ENCODE measurements around the gene KCTD17. TPM values are rescaled to one million over a fixed set of nuclear protein-coding genes. Genes with fewer than 3 reads are reported as not detected.

The KCTD17 gene
- total and polyA plus RNA-seq, 4 donors = 2.0 to 5.2 (median 3.7) TPM

DNA sequence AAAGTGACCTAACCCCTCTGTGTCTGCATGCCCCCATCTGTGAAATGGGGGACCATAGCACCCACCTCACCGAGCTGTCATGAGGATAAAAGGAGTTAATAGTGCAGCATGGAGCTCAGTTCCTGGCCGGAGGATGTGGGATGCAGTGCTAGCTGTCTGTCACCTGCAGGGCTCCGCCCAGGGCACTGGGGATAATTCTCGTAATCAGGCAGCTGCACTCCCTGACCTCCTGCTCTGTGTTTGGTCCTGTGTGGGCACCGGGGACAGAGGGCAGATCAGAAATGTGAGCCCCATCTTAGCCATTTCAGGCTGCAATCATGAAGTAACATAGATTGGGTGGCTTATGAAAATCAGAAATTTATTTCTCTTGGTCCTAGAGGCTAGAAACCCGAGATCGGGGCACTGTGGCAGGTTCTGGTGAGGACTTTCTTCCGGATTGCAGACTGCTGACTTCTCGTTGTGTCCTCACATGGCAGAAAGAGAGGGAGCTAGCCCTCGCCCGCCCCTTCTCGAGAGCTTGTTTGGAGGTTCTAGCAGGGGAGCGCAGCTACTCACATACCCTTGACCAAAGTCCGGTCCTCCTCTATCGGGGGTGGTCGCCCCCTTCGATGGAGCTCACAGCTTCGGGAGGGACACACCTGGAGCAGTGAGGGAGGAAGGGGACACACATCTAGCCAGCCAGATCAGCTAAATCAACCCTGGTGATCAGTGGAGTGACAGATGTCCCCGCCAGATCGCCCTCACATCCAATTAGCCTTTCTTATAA is 3.2 kb downstream of the KCTD17 start:
- H3K9me3 ChIP-seq (ENCODE audit: control insufficient read depth in 4 of 4, low read length in 3 of 4) = no peaks in the 10 kb centered on the region
- no peak overlapping the region for H3K4me3 ChIP-seq (ENCODE audit: low read depth in 1 of 3, low read length in 3 of 3)
- H3K27ac ChIP-seq (ENCODE audit: low read depth in 1 of 2, low read length in 2 of 2) = no peak overlapping the region
- H3K4me1 ChIP-seq (ENCODE audit: control insufficient read depth in 4 of 4, insufficient read depth in 4 of 4, low read length in 3 of 4) = peaks cover 0 to 9% (median 2%) of the 10 kb centered on the region in 4 donors
- H3K27me3 ChIP-seq (ENCODE audit: control insufficient read depth in 4 of 4, insufficient read depth in 4 of 4, low read length in 3 of 4) = no peaks in the 10 kb centered on the region
- TF ChIP-seq JUND (IDR thresholded peaks at IDR 0.05) (no peak), RXRA (IDR thresholded peaks at IDR 0.05) (peak; percentile 59 to 60), SP1 (IDR thresholded peaks at IDR 0.05) (peak; percentile 44), FOXA2 (IDR thresholded peaks at IDR 0.05) (no peak), HNF4A (conservative IDR thresholded peaks at IDR 0.05) (peak; percentile 74 to 82)
- DNase-seq (ENCODE audit: low spot score) = no peak
- 79% methylated on average over 20 of the region's 20 CpGs for WGBS
- H3K9ac ChIP-seq (ENCODE audit: low read depth in 1 of 2, low read length in 2 of 2) = no peak overlapping the region
- H3K36me3 ChIP-seq (ENCODE audit: control insufficient read depth in 4 of 4, insufficient read depth in 3 of 4, low read depth in 1 of 4, low read length in 3 of 4) = no peaks in the 10 kb centered on the region

DNA sequence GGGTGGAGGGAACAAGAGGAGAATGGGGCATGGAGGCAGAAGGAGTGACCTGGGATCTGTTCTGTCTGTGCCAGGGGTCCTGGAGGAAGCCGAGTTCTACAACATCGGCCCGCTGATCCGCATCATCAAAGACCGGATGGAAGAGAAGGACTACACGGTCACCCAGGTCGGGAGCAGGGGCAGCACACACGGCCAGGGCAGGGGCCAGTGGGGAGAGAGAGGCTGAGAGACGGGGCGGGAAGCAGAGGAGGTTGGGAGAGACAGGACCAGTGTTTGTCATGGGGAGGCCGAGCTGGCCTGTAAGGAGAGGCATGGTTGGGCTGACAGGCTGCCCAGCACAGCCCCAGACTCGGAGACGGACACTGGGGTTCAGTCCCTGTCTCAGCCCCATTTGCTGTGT is 4.7 kb downstream of the KCTD17 start:
- Histone ChIP-seq H3K27ac (ENCODE audit: low read depth in 1 of 2, low read length in 2 of 2) (no peak overlapping the region), H3K4me3 (ENCODE audit: low read depth in 1 of 3, low read length in 3 of 3) (no peak overlapping the region), H3K36me3 (ENCODE audit: control insufficient read depth in 4 of 4, insufficient read depth in 3 of 4, low read depth in 1 of 4, low read length in 3 of 4) (no peaks in the 10 kb centered on the region), H3K4me1 (ENCODE audit: control insufficient read depth in 4 of 4, insufficient read depth in 4 of 4, low read length in 3 of 4) (peaks cover 0 to 9% (median 2%) of the 10 kb centered on the region in 4 donors), H3K9ac (ENCODE audit: low read depth in 1 of 2, low read length in 2 of 2) (no peak overlapping the region), H3K9me3 (ENCODE audit: control insufficient read depth in 4 of 4, low read length in 3 of 4) (no peaks in the 10 kb centered on the region), H3K27me3 (ENCODE audit: control insufficient read depth in 4 of 4, insufficient read depth in 4 of 4, low read length in 3 of 4) (no peaks in the 10 kb centered on the region)
- no peak for TF ChIP-seq RAD21 (IDR thresholded peaks at IDR 0.05)
- TF ChIP-seq HNF4A (conservative IDR thresholded peaks at IDR 0.05) = no peak
- 96% methylated on average over 13 of the region's 13 CpGs for WGBS
- no peak for DNase-seq (ENCODE audit: low spot score)

DNA sequence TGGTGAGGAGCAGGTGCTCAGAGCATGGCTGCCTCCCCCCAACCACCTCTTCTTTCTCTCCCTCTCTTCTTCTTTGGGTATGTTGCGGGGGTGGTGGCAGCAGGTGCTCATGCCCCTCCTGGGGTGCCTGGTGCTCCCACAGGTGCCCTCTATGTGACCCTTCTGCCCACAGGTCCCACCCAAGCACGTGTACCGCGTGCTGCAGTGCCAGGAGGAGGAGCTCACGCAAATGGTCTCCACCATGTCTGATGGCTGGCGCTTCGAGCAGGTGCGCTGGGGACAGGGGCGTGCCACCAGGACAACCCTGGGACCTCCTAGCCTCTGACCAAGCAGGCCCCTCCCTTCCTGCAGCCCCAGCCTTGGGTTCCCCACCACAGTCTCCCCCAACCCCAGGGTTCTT is 5.7 kb downstream of the KCTD17 start:
- no peak overlapping the region for H3K4me3 ChIP-seq (ENCODE audit: low read depth in 1 of 3, low read length in 3 of 3)
- TF ChIP-seq GABPA (IDR thresholded peaks at IDR 0.05 in 1 of 2, conservative IDR thresholded peaks at IDR 0.05 in 1 of 2) (no peak), EGR1 (IDR thresholded peaks at IDR 0.05; ENCODE audit: low read depth in 2 of 2) (no peak), JUND (IDR thresholded peaks at IDR 0.05) (no peak), FOXA2 (IDR thresholded peaks at IDR 0.05) (no peak), RXRA (IDR thresholded peaks at IDR 0.05) (no peak), HNF4G (IDR thresholded peaks at IDR 0.05) (no peak), SP1 (IDR thresholded peaks at IDR 0.05) (no peak), ATF3 (IDR thresholded peaks at IDR 0.05) (no peak), TAF1 (conservative IDR thresholded peaks at IDR 0.05) (no peak), RAD21 (IDR thresholded peaks at IDR 0.05) (no peak), NR2F2 (IDR thresholded peaks at IDR 0.05) (no peak), MAX (IDR thresholded peaks at IDR 0.05) (no peak), HNF4A (conservative IDR thresholded peaks at IDR 0.05) (no peak), YY1 (IDR thresholded peaks at IDR 0.05) (no peak), FOXA1 (IDR thresholded peaks at IDR 0.05) (no peak)
- TF ChIP-seq, protein P1, sequence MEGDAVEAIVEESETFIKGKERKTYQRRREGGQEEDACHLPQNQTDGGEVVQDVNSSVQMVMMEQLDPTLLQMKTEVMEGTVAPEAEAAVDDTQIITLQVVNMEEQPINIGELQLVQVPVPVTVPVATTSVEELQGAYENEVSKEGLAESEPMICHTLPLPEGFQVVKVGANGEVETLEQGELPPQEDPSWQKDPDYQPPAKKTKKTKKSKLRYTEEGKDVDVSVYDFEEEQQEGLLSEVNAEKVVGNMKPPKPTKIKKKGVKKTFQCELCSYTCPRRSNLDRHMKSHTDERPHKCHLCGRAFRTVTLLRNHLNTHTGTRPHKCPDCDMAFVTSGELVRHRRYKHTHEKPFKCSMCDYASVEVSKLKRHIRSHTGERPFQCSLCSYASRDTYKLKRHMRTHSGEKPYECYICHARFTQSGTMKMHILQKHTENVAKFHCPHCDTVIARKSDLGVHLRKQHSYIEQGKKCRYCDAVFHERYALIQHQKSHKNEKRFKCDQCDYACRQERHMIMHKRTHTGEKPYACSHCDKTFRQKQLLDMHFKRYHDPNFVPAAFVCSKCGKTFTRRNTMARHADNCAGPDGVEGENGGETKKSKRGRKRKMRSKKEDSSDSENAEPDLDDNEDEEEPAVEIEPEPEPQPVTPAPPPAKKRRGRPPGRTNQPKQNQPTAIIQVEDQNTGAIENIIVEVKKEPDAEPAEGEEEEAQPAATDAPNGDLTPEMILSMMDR (IDR thresholded peaks at IDR 0.05; ENCODE audit: low read depth, low read length, missing input control) = no peak
- TF ChIP-seq, protein P2, sequence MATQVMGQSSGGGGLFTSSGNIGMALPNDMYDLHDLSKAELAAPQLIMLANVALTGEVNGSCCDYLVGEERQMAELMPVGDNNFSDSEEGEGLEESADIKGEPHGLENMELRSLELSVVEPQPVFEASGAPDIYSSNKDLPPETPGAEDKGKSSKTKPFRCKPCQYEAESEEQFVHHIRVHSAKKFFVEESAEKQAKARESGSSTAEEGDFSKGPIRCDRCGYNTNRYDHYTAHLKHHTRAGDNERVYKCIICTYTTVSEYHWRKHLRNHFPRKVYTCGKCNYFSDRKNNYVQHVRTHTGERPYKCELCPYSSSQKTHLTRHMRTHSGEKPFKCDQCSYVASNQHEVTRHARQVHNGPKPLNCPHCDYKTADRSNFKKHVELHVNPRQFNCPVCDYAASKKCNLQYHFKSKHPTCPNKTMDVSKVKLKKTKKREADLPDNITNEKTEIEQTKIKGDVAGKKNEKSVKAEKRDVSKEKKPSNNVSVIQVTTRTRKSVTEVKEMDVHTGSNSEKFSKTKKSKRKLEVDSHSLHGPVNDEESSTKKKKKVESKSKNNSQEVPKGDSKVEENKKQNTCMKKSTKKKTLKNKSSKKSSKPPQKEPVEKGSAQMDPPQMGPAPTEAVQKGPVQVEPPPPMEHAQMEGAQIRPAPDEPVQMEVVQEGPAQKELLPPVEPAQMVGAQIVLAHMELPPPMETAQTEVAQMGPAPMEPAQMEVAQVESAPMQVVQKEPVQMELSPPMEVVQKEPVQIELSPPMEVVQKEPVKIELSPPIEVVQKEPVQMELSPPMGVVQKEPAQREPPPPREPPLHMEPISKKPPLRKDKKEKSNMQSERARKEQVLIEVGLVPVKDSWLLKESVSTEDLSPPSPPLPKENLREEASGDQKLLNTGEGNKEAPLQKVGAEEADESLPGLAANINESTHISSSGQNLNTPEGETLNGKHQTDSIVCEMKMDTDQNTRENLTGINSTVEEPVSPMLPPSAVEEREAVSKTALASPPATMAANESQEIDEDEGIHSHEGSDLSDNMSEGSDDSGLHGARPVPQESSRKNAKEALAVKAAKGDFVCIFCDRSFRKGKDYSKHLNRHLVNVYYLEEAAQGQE (IDR thresholded peaks at IDR 0.05) = no peak
- TF ChIP-seq, protein P3, sequence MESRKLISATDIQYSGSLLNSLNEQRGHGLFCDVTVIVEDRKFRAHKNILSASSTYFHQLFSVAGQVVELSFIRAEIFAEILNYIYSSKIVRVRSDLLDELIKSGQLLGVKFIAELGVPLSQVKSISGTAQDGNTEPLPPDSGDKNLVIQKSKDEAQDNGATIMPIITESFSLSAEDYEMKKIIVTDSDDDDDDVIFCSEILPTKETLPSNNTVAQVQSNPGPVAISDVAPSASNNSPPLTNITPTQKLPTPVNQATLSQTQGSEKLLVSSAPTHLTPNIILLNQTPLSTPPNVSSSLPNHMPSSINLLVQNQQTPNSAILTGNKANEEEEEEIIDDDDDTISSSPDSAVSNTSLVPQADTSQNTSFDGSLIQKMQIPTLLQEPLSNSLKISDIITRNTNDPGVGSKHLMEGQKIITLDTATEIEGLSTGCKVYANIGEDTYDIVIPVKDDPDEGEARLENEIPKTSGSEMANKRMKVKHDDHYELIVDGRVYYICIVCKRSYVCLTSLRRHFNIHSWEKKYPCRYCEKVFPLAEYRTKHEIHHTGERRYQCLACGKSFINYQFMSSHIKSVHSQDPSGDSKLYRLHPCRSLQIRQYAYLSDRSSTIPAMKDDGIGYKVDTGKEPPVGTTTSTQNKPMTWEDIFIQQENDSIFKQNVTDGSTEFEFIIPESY (IDR thresholded peaks at IDR 0.05) = no peak
- H3K36me3 ChIP-seq (ENCODE audit: control insufficient read depth in 4 of 4, insufficient read depth in 3 of 4, low read depth in 1 of 4, low read length in 3 of 4) = no peaks in the 10 kb centered on the region
- H3K27ac ChIP-seq (ENCODE audit: low read depth in 1 of 2, low read length in 2 of 2) = no peak overlapping the region
- peaks cover 0 to 2% (median 0%) of the 10 kb centered on the region in 4 donors for H3K4me1 ChIP-seq (ENCODE audit: control insufficient read depth in 4 of 4, insufficient read depth in 4 of 4, low read length in 3 of 4)
- H3K9me3 ChIP-seq (ENCODE audit: control insufficient read depth in 4 of 4, low read length in 3 of 4) = no peaks in the 10 kb centered on the region
- no peak overlapping the region for H3K9ac ChIP-seq (ENCODE audit: low read depth in 1 of 2, low read length in 2 of 2)
- WGBS = 86% methylated on average over 9 of the region's 9 CpGs
- DNase-seq (ENCODE audit: low spot score) = no peak
- H3K27me3 ChIP-seq (ENCODE audit: control insufficient read depth in 4 of 4, insufficient read depth in 4 of 4, low read length in 3 of 4) = no peaks in the 10 kb centered on the region
